Karpas-422 (cell line): Measurements from ENCODE around the gene ERC2. TPM values are rescaled to one million over a fixed set of nuclear protein-coding genes. Genes with fewer than 3 reads are reported as not detected.

ENCODE experiments used
- DNase-seq: peaks from one replicate; pipeline ENCODE4 v3.0.0-alpha.2; 2015
- H2AFZ ChIP-seq: fragments of 200-600 bp; sonication (generic); 2 replicates; pipeline ENCODE4 v1.6.1; 2014; ENCODE audit warnings: antibody characterized with exemption, low read length, mixed read lengths
- H3K27ac ChIP-seq: fragments of 200-600 bp; sonication (generic); 2 replicates; pipeline ENCODE4 v1.5.1; 2014; ENCODE audit warnings: mild to moderate bottlenecking, low read length, moderate library complexity
- H3K27me3 ChIP-seq: fragments of 200-600 bp; sonication (generic); 2 replicates; pipeline ENCODE4 v1.6.1; 2014; ENCODE audit warnings: low read length, mixed read lengths
- H3K36me3 ChIP-seq: fragments of 200-600 bp; sonication (generic); 2 replicates; pipeline ENCODE4 v1.6.1; 2014; ENCODE audit warnings: low read length, mixed read lengths; ENCODE audit not compliant: insufficient read depth
- H3K4me1 ChIP-seq: fragments of 200-600 bp; sonication (generic); 2 replicates; pipeline ENCODE4 v1.6.1; 2014; ENCODE audit warnings: mild to moderate bottlenecking, low read length, mixed read lengths
- H3K4me2 ChIP-seq: fragments of 200-600 bp; sonication (generic); 2 replicates; pipeline ENCODE4 v1.6.1; 2014; ENCODE audit warnings: low read length, low read depth, mild to moderate bottlenecking; ENCODE audit not compliant: poor library complexity, severe bottlenecking
- H3K4me3 ChIP-seq: fragments of 200-600 bp; sonication (generic); 2 replicates; pipeline ENCODE4 v1.5.1; 2014; ENCODE audit warnings: mild to moderate bottlenecking, antibody characterized with exemption, low read length, mixed read lengths
- H3K79me2 ChIP-seq: fragments of 200-600 bp; sonication (generic); 2 replicates; pipeline ENCODE4 v1.6.1; 2014; ENCODE audit warnings: mild to moderate bottlenecking, low read length, mixed read lengths
- H3K9ac ChIP-seq: fragments of 200-600 bp; sonication (generic); 2 replicates; pipeline ENCODE4 v1.6.0; 2014; ENCODE audit warnings: low read length
- H3K9me2 ChIP-seq: fragments of 200-600 bp; sonication (generic), shearing (Covaris generic); replicated peaks from 2 replicates; pipeline ENCODE4 v1.6.0; 2014; ENCODE audit warnings: mild to moderate bottlenecking, low read length, moderate library complexity; ENCODE audit not compliant: insufficient read depth
- H3K9me3 ChIP-seq: fragments of 300-700, 200-600 bp; sonication (generic); 2 replicates; pipeline ENCODE4 v1.6.1; 2014; ENCODE audit warnings: low read length, mixed read lengths
- H4K20me1 ChIP-seq: fragments of 200-600 bp; sonication (generic); 2 replicates; pipeline ENCODE4 v1.6.1; 2014; ENCODE audit warnings: mild to moderate bottlenecking, antibody characterized with exemption, low read length, low read depth; ENCODE audit not compliant: insufficient read depth
- total RNA-seq: library from RNA; depleted of rRNA; stranded (reverse); fragments of >200 nt; shearing (Covaris generic); gene quantifications from 2 replicates; pipeline ENCODE4 v1.2.3, GENCODE V29; 2014; ENCODE audit warnings: low replicate concordance

The ERC2 gene
- total RNA-seq, 1 experiment from 2014 or later: 3.7 TPM

GRCh38 chr3:55637906-55638638, 830.2 kb downstream of the ERC2 start:
- DNase-seq: no peak
- H3K4me2 ChIP-seq: no peak overlapping the region
- no peak overlapping the region for H3K27ac ChIP-seq
- peaks cover 4% of the 10 kb centered on the region; the same call in 1 of the 2 replicates for H3K4me1 ChIP-seq
- H2AFZ ChIP-seq: no peak overlapping the region
- no peak overlapping the region for H3K4me3 ChIP-seq
- no peaks in the 10 kb centered on the region for H3K27me3 ChIP-seq
- H3K9ac ChIP-seq: no peak overlapping the region
- no peaks in the 10 kb centered on the region for H3K79me2 ChIP-seq
- H4K20me1 ChIP-seq: no peaks in the 10 kb centered on the region
- no peaks in the 10 kb centered on the region for H3K36me3 ChIP-seq
- no peaks in the 10 kb centered on the region for H3K9me3 ChIP-seq
- H3K9me2 ChIP-seq: no peaks in the 10 kb centered on the region

- Histone ChIP-seq H3K36me3 (no peaks in the 10 kb centered on the region), H3K27me3 (no peaks in the 10 kb centered on the region), H3K9ac (no peak overlapping the region), H3K4me2 (no peak overlapping the region), H3K79me2 (no peaks in the 10 kb centered on the region), H3K4me1 (peaks cover 11% of the 10 kb centered on the region; the same call in 1 of the 2 replicates), H2AFZ (no peak overlapping the region), H3K4me3 (no peak overlapping the region), H3K27ac (no peak overlapping the region), H3K9me3 (no peaks in the 10 kb centered on the region), H4K20me1 (no peaks in the 10 kb centered on the region), H3K9me2 (no peaks in the 10 kb centered on the region)
- no peak for DNase-seq
These were observed 831.7 kb downstream of the ERC2 start for GRCh38 chr3:55636300-55637195.

GRCh38 chr3:55634345-55634744, 833.9 kb downstream of the ERC2 start:
- H3K27ac ChIP-seq: no peak overlapping the region
- H3K9me2 ChIP-seq: no peaks in the 10 kb centered on the region
- H3K79me2 ChIP-seq: no peaks in the 10 kb centered on the region
- no peaks in the 10 kb centered on the region for H3K9me3 ChIP-seq
- H3K4me3 ChIP-seq: no peak overlapping the region
- peaks cover 7% of the 10 kb centered on the region; the same call in 1 of the 2 replicates for H3K4me1 ChIP-seq
- H2AFZ ChIP-seq: no peak overlapping the region
- no peaks in the 10 kb centered on the region for H4K20me1 ChIP-seq
- H3K4me2 ChIP-seq: no peak overlapping the region
- no peaks in the 10 kb centered on the region for H3K27me3 ChIP-seq
- no peak for DNase-seq
- H3K36me3 ChIP-seq: no peaks in the 10 kb centered on the region
- H3K9ac ChIP-seq: no peak overlapping the region

- Histone ChIP-seq H4K20me1 (no peaks in the 10 kb centered on the region), H3K36me3 (no peaks in the 10 kb centered on the region), H3K9me3 (no peaks in the 10 kb centered on the region), H3K27ac (no peak overlapping the region), H2AFZ (no peak overlapping the region), H3K4me3 (no peak overlapping the region), H3K27me3 (no peaks in the 10 kb centered on the region), H3K4me1 (peaks cover 7% of the 10 kb centered on the region; the same call in 1 of the 2 replicates), H3K79me2 (no peaks in the 10 kb centered on the region), H3K9me2 (no peaks in the 10 kb centered on the region), H3K9ac (no peak overlapping the region), H3K4me2 (no peak overlapping the region)
- no peak for DNase-seq
These were observed 834.9 kb downstream of the ERC2 start for GRCh38 chr3:55633333-55633732.

GRCh38 chr3:55631766-55632331, 836.4 kb downstream of the ERC2 start:
- H3K36me3 ChIP-seq: no peaks in the 10 kb centered on the region
- no peak overlapping the region for H3K27ac ChIP-seq
- H3K9me3 ChIP-seq: no peaks in the 10 kb centered on the region
- H3K79me2 ChIP-seq: no peaks in the 10 kb centered on the region
- DNase-seq: peak; percentile 57
- H2AFZ ChIP-seq: no peak overlapping the region
- H3K4me1 ChIP-seq: peaks cover 7% of the 10 kb centered on the region; the same call in 1 of the 2 replicates
- no peaks in the 10 kb centered on the region for H3K27me3 ChIP-seq
- no peak overlapping the region for H3K4me3 ChIP-seq
- H3K9ac ChIP-seq: no peak overlapping the region
- H3K4me2 ChIP-seq: no peak overlapping the region
- no peaks in the 10 kb centered on the region for H3K9me2 ChIP-seq
- H4K20me1 ChIP-seq: no peaks in the 10 kb centered on the region

GRCh38 chr3:55630921-55631299, 837.4 kb downstream of the ERC2 start:
- no peak overlapping the region for H3K4me2 ChIP-seq
- no peaks in the 10 kb centered on the region for H3K27me3 ChIP-seq
- DNase-seq: no peak

GRCh38 chr3:55630280-55630920, 837.9 kb downstream of the ERC2 start:
- Histone ChIP-seq H3K36me3 (no peaks in the 10 kb centered on the region), H3K27me3 (no peaks in the 10 kb centered on the region), H3K4me2 (no peak overlapping the region), H3K9me3 (no peaks in the 10 kb centered on the region), H3K9me2 (no peaks in the 10 kb centered on the region), H3K9ac (no peak overlapping the region), H3K4me3 (no peak overlapping the region), H4K20me1 (no peaks in the 10 kb centered on the region), H3K79me2 (no peaks in the 10 kb centered on the region), H3K4me1 (peaks cover 11% of the 10 kb centered on the region), H2AFZ (no peak overlapping the region), H3K27ac (no peak overlapping the region)
- no peak for DNase-seq

More at GRCh38 chr3:55630921-55631299, 837.4 kb downstream of the ERC2 start:
- Histone ChIP-seq H4K20me1 (no peaks in the 10 kb centered on the region), H3K9me3 (no peaks in the 10 kb centered on the region), H3K27ac (no peak overlapping the region), H3K9ac (no peak overlapping the region), H2AFZ (no peak overlapping the region), H3K36me3 (no peaks in the 10 kb centered on the region), H3K9me2 (no peaks in the 10 kb centered on the region), H3K4me1 (peaks cover 9% of the 10 kb centered on the region), H3K4me3 (no peak overlapping the region), H3K79me2 (no peaks in the 10 kb centered on the region)
